OCI-LY3 (cell line): ENCODE results near the gene PRDM1.

ENCODE experiments used
- EZH2phosphoT487 ChIP-seq: fragments of 200-600 bp; shearing (Covaris generic); IDR thresholded peaks from 2 replicates; pipeline ENCODE4 v1.6.1; 2018; ENCODE audit warnings: antibody characterized with exemption, mixed run types, low read depth
- TF ChIP-seq, protein P1 (sequence below): fragments of 200-600, 300-600 bp; sonication (generic); IDR thresholded peaks from 2 replicates; pipeline ENCODE4 v1.5.1; 2014; ENCODE audit warnings: antibody characterized with exemption, low read length, low read depth

DNA sequence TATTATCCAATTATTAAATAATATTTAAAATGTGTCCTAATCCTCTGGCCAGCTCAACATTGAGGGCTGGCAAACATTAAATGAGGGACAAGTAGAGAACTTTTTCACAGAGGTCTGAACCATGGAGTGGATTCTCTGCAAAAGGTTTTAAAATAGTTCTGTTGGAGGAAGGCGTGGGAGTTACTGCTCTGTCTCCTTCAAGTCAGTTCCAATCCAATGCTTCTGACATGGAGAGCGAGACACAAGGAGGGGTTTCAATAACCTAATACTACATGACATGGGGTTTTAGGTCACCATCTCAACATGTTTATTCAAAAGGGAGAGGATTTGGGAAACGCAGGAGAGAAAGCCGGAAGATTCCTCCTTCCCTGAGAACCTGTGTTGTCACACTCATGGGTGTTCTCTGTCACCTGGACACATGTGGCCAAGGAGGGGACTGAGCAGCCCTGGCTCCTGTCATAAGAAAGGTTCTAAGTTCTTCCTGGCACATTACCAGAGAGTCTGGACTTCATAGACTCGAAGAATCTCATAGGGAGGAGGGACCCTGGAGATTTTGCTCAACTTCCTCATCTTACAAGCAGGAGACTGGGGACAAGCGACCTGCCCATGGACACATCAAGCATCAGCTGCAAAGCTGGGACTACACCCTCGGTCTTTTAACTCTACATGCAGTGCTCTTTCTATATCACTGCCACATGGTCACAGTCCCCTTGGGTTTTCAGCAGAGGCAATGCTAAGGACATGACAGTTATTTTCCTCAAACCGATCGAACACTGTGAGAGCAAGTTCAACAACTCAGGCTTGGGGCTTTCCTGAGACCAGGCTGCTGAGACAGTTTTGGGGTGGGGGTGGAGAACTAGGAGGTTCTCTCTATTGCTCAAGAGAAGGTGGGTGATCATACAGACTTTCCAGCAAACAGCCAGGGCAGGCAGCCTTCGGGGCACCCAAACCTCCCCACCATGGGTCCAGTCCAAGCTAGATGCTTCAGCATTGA lies 38.6 kb downstream of the PRDM1 start:
- TF ChIP-seq, protein P1, sequence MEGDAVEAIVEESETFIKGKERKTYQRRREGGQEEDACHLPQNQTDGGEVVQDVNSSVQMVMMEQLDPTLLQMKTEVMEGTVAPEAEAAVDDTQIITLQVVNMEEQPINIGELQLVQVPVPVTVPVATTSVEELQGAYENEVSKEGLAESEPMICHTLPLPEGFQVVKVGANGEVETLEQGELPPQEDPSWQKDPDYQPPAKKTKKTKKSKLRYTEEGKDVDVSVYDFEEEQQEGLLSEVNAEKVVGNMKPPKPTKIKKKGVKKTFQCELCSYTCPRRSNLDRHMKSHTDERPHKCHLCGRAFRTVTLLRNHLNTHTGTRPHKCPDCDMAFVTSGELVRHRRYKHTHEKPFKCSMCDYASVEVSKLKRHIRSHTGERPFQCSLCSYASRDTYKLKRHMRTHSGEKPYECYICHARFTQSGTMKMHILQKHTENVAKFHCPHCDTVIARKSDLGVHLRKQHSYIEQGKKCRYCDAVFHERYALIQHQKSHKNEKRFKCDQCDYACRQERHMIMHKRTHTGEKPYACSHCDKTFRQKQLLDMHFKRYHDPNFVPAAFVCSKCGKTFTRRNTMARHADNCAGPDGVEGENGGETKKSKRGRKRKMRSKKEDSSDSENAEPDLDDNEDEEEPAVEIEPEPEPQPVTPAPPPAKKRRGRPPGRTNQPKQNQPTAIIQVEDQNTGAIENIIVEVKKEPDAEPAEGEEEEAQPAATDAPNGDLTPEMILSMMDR = no peak
- TF ChIP-seq EZH2phosphoT487 = no peak
